WTC11 (cell line): ENCODE measurements around the gene PC.

Experiments used
- ESRRA ChIP-seq: sonication (generic); formaldehyde crosslinking; IDR thresholded peaks from 2 replicates; pipeline ENCODE4 v1.8.1; 2022; ENCODE audit warnings: mild to moderate bottlenecking, missing genetic modification reagents, borderline replicate concordance
- STAT6 ChIP-seq: sonication (generic); formaldehyde crosslinking; conservative IDR thresholded peaks from 2 replicates; pipeline ENCODE4 v1.8.1; 2023; ENCODE audit warnings: mild to moderate bottlenecking, low read depth, missing genetic modification reagents, moderate library complexity

DNA sequence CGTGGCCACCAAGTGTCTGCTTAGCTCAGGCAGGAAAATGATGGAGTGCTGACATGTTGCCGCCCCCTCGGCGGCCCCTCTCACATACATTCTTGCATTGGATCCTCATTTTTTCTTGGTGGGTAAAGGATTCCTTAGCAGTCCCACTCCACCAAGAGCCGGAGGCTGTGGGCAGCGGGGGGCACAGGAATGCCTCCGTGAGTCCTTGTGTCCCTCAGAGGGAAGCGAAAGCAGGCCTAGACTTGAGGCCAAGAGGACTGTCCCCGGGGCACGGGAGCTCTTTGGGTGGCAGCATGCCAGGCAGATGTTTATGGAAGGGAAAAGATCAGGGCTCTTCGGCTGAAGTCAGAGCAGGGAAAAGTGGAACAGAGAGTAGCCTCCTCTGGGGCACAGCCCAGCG, 79.7 kb downstream of the PC start:
- TF ChIP-seq STAT6 (no peak), ESRRA (CRISPR knock-in tag) (no peak)
